Neural cell (in vitro differentiated cells): ENCODE data around the gene GSK3B. TPM values are rescaled to one million over a fixed set of nuclear protein-coding genes. Genes with fewer than 3 reads are reported as not detected.

Source experiments
- H2AFZ ChIP-seq: fragments of 200-600, 300-800 bp; sonication (generic), shearing (Covaris generic); 2 replicates; pipeline ENCODE4 v1.6.0; 2014; ENCODE audit warnings: low read depth, mild to moderate bottlenecking, antibody characterized with exemption, low read length, moderate library complexity
- H3F3A ChIP-seq: fragments of 200-600 bp; shearing (Covaris generic); 2 replicates; pipeline ENCODE4 v1.6.1; 2016; ENCODE audit warnings: mild to moderate bottlenecking, moderate library complexity, mixed read lengths, antibody characterized with exemption, low read length; ENCODE audit not compliant: insufficient read depth, poor library complexity, severe bottlenecking
- H3K27ac ChIP-seq: fragments of 200-600, 300-800 bp; sonication (generic), shearing (Covaris generic); 2 replicates; pipeline ENCODE4 v1.5.1; 2014; ENCODE audit warnings: mild to moderate bottlenecking, low read length, moderate library complexity
- H3K27me3 ChIP-seq: fragments of 300-800, 200-600 bp; sonication (generic), shearing (Covaris generic); 2 replicates; pipeline ENCODE4 v1.6.0; 2014; ENCODE audit warnings: mild to moderate bottlenecking, low read depth, low read length, moderate library complexity; ENCODE audit not compliant: insufficient read depth
- H3K36me3 ChIP-seq: fragments of 300-800, 200-600 bp; sonication (generic), shearing (Covaris generic); 2 replicates; pipeline ENCODE4 v1.5.1; 2014; ENCODE audit warnings: mild to moderate bottlenecking, antibody characterized with exemption, low read length, moderate library complexity; ENCODE audit not compliant: insufficient read depth
- H3K4me2 ChIP-seq: fragments of 300-800, 200-600 bp; sonication (generic), shearing (Covaris generic); 2 replicates; pipeline ENCODE4 v1.6.0; 2014; ENCODE audit warnings: mild to moderate bottlenecking, low read length
- H3K4me3 ChIP-seq: fragments of 300-800, 200-600 bp; sonication (generic), shearing (Covaris generic); 2 replicates; pipeline ENCODE4 v1.5.1; 2014; ENCODE audit warnings: mild to moderate bottlenecking, low read length, moderate library complexity
- H3K79me2 ChIP-seq: fragments of 200-600 bp; shearing (Covaris generic); replicated peaks from 2 replicates; pipeline ENCODE4 v1.6.0; 2014; ENCODE audit warnings: mild to moderate bottlenecking, low read length, moderate library complexity; ENCODE audit not compliant: insufficient read depth
- H3K9ac ChIP-seq: fragments of 300-800, 200-600 bp; sonication (generic), shearing (Covaris generic); 2 replicates; pipeline ENCODE4 v1.6.1; 2016; ENCODE audit warnings: mild to moderate bottlenecking, low read length, mixed read lengths
- H3K9me2 ChIP-seq: fragments of 200-600 bp; shearing (Covaris generic); 2 replicates; pipeline ENCODE4 v1.6.1; 2016; ENCODE audit warnings: mild to moderate bottlenecking, low read length, mixed read lengths; ENCODE audit not compliant: insufficient read depth
- H3K9me3 ChIP-seq: fragments of 200-600, 300-800 bp; sonication (generic), shearing (Covaris generic); 2 replicates; pipeline ENCODE4 v1.6.1; 2016; ENCODE audit warnings: mild to moderate bottlenecking, mixed run types, low read length, moderate library complexity, mixed read lengths
- H4K20me1 ChIP-seq: fragments of 200-600 bp; shearing (Covaris generic); 2 replicates; pipeline ENCODE4 v1.6.1; 2016; ENCODE audit warnings: mild to moderate bottlenecking, mixed run types; ENCODE audit not compliant: insufficient read depth
- CTCF ChIP-seq: fragments of 450-650 bp; IDR thresholded peaks from 2 replicates; pipeline ENCODE4 v1.5.1; 2014; ENCODE audit warnings: antibody characterized with exemption, mild to moderate bottlenecking, moderate library complexity; ENCODE audit not compliant: poor library complexity, severe bottlenecking
- EP300 ChIP-seq: fragments of 450-650 bp; conservative IDR thresholded peaks from 2 replicates; pipeline ENCODE4 v1.6.1; 2014; ENCODE audit warnings: antibody characterized with exemption, mild to moderate bottlenecking, moderate library complexity; ENCODE audit not compliant: poor library complexity, severe bottlenecking
- EZH2 ChIP-seq: fragments of 200-600, 300-800 bp; shearing (Covaris generic), sonication (generic); IDR thresholded peaks from 2 replicates; pipeline ENCODE4 v1.6.1; 2014; ENCODE audit warnings: antibody characterized with exemption, low read length, borderline replicate concordance, mild to moderate bottlenecking; ENCODE audit not compliant: insufficient read depth, poor library complexity, severe bottlenecking
- MXI1 ChIP-seq: fragments of 450-650 bp; conservative IDR thresholded peaks from 2 replicates; pipeline ENCODE4 v1.6.1; 2014; ENCODE audit warnings: antibody characterized with exemption, mild to moderate bottlenecking; ENCODE audit not compliant: poor library complexity, severe bottlenecking
- POLR2AphosphoS5 ChIP-seq: IDR thresholded peaks from 2 replicates; pipeline ENCODE4 v1.6.1; 2012
- RAD21 ChIP-seq: fragments of 450-650 bp; conservative IDR thresholded peaks from 2 replicates; pipeline ENCODE4 v1.6.1; 2014; ENCODE audit warnings: antibody characterized with exemption, mild to moderate bottlenecking, moderate library complexity
- SMC3 ChIP-seq: fragments of 450-650 bp; conservative IDR thresholded peaks from 2 replicates; pipeline ENCODE4 v1.6.1; 2014; ENCODE audit warnings: antibody characterized with exemption, mild to moderate bottlenecking, moderate library complexity; ENCODE audit not compliant: poor library complexity
- TAF1 ChIP-seq: IDR thresholded peaks from 2 replicates; pipeline ENCODE4 v1.6.1; 2012; ENCODE audit warnings: low read depth
- polyA plus RNA-seq: library from polyadenylated mRNA; depleted of rRNA; stranded (reverse); fragments of >200 nt; gene quantifications from 2 replicates; pipeline ENCODE4 v1.2.3, GENCODE V29; 2014
- TF ChIP-seq, protein P1 (sequence below): IDR thresholded peaks from 2 replicates; pipeline ENCODE4 v1.6.1; 2012; ENCODE audit warnings: borderline replicate concordance

The GSK3B gene
- polyA plus RNA-seq, 1 donor from 2014 or later: 48.5 TPM

- Histone ChIP-seq H3K27me3 (no peaks in the 10 kb centered on the region), H3K9me2 (no peaks in the 10 kb centered on the region), H4K20me1 (no peaks in the 10 kb centered on the region), H3K27ac (no peak overlapping the region), H3K9me3 (no peaks in the 10 kb centered on the region), H3K4me3 (no peak overlapping the region), H3K9ac (no peak overlapping the region), H2AFZ (no peak overlapping the region), H3K36me3 (no peaks in the 10 kb centered on the region), H3K4me2 (no peak overlapping the region), H3F3A (no peaks in the 10 kb centered on the region), H3K79me2 (no peaks in the 10 kb centered on the region)
- TF ChIP-seq EZH2 (no peak), MXI1 (no peak), CTCF (no peak), EP300 (no peak), POLR2AphosphoS5 (no peak), TAF1 (no peak), RAD21 (no peak), SMC3 (no peak)
- TF ChIP-seq, protein P1, sequence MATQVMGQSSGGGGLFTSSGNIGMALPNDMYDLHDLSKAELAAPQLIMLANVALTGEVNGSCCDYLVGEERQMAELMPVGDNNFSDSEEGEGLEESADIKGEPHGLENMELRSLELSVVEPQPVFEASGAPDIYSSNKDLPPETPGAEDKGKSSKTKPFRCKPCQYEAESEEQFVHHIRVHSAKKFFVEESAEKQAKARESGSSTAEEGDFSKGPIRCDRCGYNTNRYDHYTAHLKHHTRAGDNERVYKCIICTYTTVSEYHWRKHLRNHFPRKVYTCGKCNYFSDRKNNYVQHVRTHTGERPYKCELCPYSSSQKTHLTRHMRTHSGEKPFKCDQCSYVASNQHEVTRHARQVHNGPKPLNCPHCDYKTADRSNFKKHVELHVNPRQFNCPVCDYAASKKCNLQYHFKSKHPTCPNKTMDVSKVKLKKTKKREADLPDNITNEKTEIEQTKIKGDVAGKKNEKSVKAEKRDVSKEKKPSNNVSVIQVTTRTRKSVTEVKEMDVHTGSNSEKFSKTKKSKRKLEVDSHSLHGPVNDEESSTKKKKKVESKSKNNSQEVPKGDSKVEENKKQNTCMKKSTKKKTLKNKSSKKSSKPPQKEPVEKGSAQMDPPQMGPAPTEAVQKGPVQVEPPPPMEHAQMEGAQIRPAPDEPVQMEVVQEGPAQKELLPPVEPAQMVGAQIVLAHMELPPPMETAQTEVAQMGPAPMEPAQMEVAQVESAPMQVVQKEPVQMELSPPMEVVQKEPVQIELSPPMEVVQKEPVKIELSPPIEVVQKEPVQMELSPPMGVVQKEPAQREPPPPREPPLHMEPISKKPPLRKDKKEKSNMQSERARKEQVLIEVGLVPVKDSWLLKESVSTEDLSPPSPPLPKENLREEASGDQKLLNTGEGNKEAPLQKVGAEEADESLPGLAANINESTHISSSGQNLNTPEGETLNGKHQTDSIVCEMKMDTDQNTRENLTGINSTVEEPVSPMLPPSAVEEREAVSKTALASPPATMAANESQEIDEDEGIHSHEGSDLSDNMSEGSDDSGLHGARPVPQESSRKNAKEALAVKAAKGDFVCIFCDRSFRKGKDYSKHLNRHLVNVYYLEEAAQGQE: no peak
Observed at GRCh38 chr3:119826711-119827608, 267.3 kb downstream of the GSK3B start.

- no peak overlapping the region for H3K4me2 ChIP-seq
- no peak for TF ChIP-seq TAF1
- H3K9me3 ChIP-seq: no peaks in the 10 kb centered on the region
- H3K36me3 ChIP-seq: no peaks in the 10 kb centered on the region
- no peaks in the 10 kb centered on the region for H4K20me1 ChIP-seq
- H3K9me2 ChIP-seq: no peaks in the 10 kb centered on the region
- H3K4me3 ChIP-seq: no peak overlapping the region
- H3K79me2 ChIP-seq: no peaks in the 10 kb centered on the region
- H3F3A ChIP-seq: no peaks in the 10 kb centered on the region
- H3K9ac ChIP-seq: no peak overlapping the region
- no peaks in the 10 kb centered on the region for H3K27me3 ChIP-seq
- H3K27ac ChIP-seq: no peak overlapping the region
- no peak overlapping the region for H2AFZ ChIP-seq
Observed at GRCh38 chr3:119825820-119826219, 268.4 kb downstream of the GSK3B start.

DNA sequence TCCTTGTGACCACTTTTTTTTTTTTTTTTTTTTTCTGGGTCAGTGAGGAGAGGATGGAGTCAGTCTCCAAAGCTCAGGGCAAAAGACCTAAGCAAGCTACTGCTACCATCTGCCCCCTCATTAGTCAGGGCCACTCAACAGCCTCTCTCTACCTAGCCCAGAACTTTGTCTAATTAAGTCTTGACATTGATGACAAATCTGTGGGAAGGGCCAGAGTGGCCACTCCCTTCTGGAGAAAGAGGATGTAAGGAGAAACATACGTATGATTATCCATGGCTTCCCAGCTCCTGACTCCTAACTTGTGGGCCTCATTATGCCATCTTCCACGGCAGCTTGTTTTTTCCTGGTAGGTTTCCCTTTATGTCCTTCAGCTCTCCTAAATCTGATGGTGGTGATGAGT lies 274.4 kb downstream of the GSK3B start:
- Histone ChIP-seq H3K79me2 (no peaks in the 10 kb centered on the region), H3K36me3 (no peaks in the 10 kb centered on the region), H3F3A (no peaks in the 10 kb centered on the region), H3K27ac (no peak overlapping the region), H3K9me3 (no peaks in the 10 kb centered on the region), H3K9me2 (no peaks in the 10 kb centered on the region), H4K20me1 (no peaks in the 10 kb centered on the region), H3K4me3 (no peak overlapping the region), H3K4me2 (no peak overlapping the region), H3K9ac (no peak overlapping the region), H2AFZ (no peak overlapping the region), H3K27me3 (no peaks in the 10 kb centered on the region)
- TF ChIP-seq RAD21 (no peak), POLR2AphosphoS5 (no peak), SMC3 (no peak), CTCF (no peak), EP300 (no peak), MXI1 (no peak), EZH2 (no peak), TAF1 (no peak)
- TF ChIP-seq, protein P1: no peak
